Stomach (tissue), 4 donors: ENCODE results near the gene ULBP1.
A peak's percentile ranks its signal among the peaks of the same experiment; 100 is the strongest.

Source experiments
- CTCF ChIP-seq, 7 experiments: fragments of 450-650 bp in 4 of 7; fragments of 200-600 bp in 3 of 7; sonication (generic) in 3 of 7; IDR thresholded peaks; one replicate each; pipeline ENCODE4 v1.5.1; 2016 to 2019; ENCODE audit warnings: antibody characterized with exemption in 7 of 7, control low read depth in 2 of 7, mild to moderate bottlenecking in 1 of 7
- EP300 ChIP-seq: sonication (generic); formaldehyde crosslinking; IDR thresholded peaks from one replicate; pipeline ENCODE4 v1.6.1; 2017; ENCODE audit warnings: antibody characterized with exemption
- POLR2A ChIP-seq, 4 donors: fragments of 450-650 bp; IDR thresholded peaks; one replicate each; pipeline ENCODE4 v1.6.1; 2016; ENCODE audit warnings: antibody characterized with exemption in 4 of 4, control low read depth in 2 of 4, mild to moderate bottlenecking in 1 of 4, moderate library complexity in 1 of 4

- TF ChIP-seq CTCF (IDR thresholded peaks at IDR 0.05) (peak in 5 of 7 experiments; percentile 64 to 77 (median 71)), POLR2A (IDR thresholded peaks at IDR 0.05) (no peak), EP300 (no peak)
These were observed 52.8 kb downstream of the ULBP1 start for GRCh38 chr6:150016324-150017185.
